CD4-positive, alpha-beta T cell treated with Interleukin-6 for 4 hours (primary cell): ENCODE results near the gene ZMYND10.

Experiments used
- DNase-seq: peaks from one replicate; pipeline ENCODE4 v3.0.0-alpha.2; 2020; ENCODE audit warnings: mixed read lengths

ZMYND10 gene

GRCh38 chr3:50345586-50346234 is at the start of gene ZMYND10:
ZMYND10 (minus strand) TSS chr3:50345732; CDS start chr3:50345579, 153 bp downstream.
- DNase-seq: peak; percentile 84

- no peak for DNase-seq
Measured at GRCh38 chr3:50393061-50393460, 47.5 kb upstream of the ZMYND10 start.

- DNase-seq: no peak
Measured at GRCh38 chr3:50392101-50392715, 46.7 kb upstream of the ZMYND10 start.

GRCh38 chr3:50390508-50391224 is 45.1 kb upstream of the ZMYND10 start:
- DNase-seq: no peak

GRCh38 chr3:50389414-50389767 is 43.9 kb upstream of the ZMYND10 start:
- DNase-seq: no peak

GRCh38 chr3:50388720-50389413 is 43.3 kb upstream of the ZMYND10 start:
- no peak for DNase-seq

- DNase-seq: no peak
Measured at GRCh38 chr3:50388016-50388719, 42.6 kb upstream of the ZMYND10 start.

GRCh38 chr3:50385754-50386153 is 40.2 kb upstream of the ZMYND10 start:
- no peak for DNase-seq

GRCh38 chr3:50383750-50384149 is 38.2 kb upstream of the ZMYND10 start:
- DNase-seq: no peak

- no peak for DNase-seq
Measured at GRCh38 chr3:50382722-50383121, 37.2 kb upstream of the ZMYND10 start.

- DNase-seq: no peak
Measured at GRCh38 chr3:50381383-50381782, 35.9 kb upstream of the ZMYND10 start.

- no peak for DNase-seq
Measured at GRCh38 chr3:50380405-50381085, 35.0 kb upstream of the ZMYND10 start.

- DNase-seq: no peak
Measured at GRCh38 chr3:50378757-50379156, 33.2 kb upstream of the ZMYND10 start.

GRCh38 chr3:50378024-50378423 is 32.5 kb upstream of the ZMYND10 start:
- DNase-seq: no peak

GRCh38 chr3:50375258-50375931 is 29.9 kb upstream of the ZMYND10 start:
- DNase-seq: no peak

- no peak for DNase-seq
Measured at GRCh38 chr3:50374363-50375257, 29.1 kb upstream of the ZMYND10 start.

- no peak for DNase-seq
Measured at GRCh38 chr3:50373146-50374051, 27.9 kb upstream of the ZMYND10 start.

- no peak for DNase-seq
Measured at GRCh38 chr3:50372349-50372748, 26.8 kb upstream of the ZMYND10 start.

GRCh38 chr3:50371133-50371685 is 25.7 kb upstream of the ZMYND10 start:
- DNase-seq: no peak
